Activated CD8-positive, alpha-beta memory T cell treated with anti-CD3 and anti-CD28 coated beads for 36 hours (primary cell): ENCODE data around the gene FBXL4. TPM values are rescaled to one million over a fixed set of nuclear protein-coding genes. Genes with fewer than 3 reads are reported as not detected.

Experiments used
- CTCF ChIA-PET: fragments of 350-600 bp; sonication (Branson Sonifier 250); formaldehyde crosslinking; loops from one replicate; lab custom pipeline; 2021; ENCODE audit warnings: antibody characterized with exemption; lab: Charles Lee
- POLR2A ChIA-PET: fragments of 350-600 bp; sonication (Branson Sonifier 250); formaldehyde crosslinking; loops from one replicate; lab custom pipeline; 2021; ENCODE audit warnings: antibody characterized with exemption; lab: Charles Lee
- total RNA-seq, 2 experiments: library from RNA; stranded (reverse); gene quantifications; one replicate each; pipeline ENCODE4 v1.2.3, GENCODE V29; 2021

Gene FBXL4
- 10 to 100 TPM; 13.4 to 15.0 TPM for total RNA-seq

GRCh38 chr6:98947411-98948292 is at the start of gene FBXL4:
Gene FBXL4, minus strand, starts transcription at chr6:98947946. Its CDS starts 20,958 bp downstream, at chr6:98926988.
- POLR2A ChIA-PET, result interaction anchor here (0.5 kb wide), 1 partner anchor 15 kb away, joined by 4 read pairs; no protein-coding TSS in a partner anchor
- CTCF ChIA-PET, result no interaction called here

GRCh38 chr6:98995116-98995515 is 47.4 kb upstream of the FBXL4 start:
- CTCF ChIA-PET, result no interaction called here
- POLR2A ChIA-PET, result no interaction called here

DNA sequence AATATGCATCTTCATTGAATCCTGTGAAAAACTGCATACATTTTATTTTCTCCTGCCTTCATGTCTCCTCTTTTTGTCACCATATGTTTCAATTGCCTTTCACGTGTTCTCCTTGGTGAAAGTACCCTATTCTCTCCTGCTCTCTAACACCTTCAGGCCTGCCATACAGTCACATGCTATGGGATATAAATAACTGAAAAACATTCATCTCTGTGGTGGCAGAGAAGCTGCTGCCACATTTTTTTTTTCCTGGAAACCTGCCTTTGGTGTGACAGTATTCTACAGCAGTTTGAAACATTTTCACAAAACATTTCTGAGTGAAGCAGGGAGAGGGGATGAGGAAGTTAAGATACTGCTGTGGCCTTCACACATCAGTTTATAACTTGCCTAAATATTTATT is 44.8 kb upstream of the FBXL4 start:
- POLR2A ChIA-PET, result no interaction called here

GRCh38 chr6:98986071-98986615 is 38.4 kb upstream of the FBXL4 start:
- ChIA-PET POLR2A (no interaction called here), CTCF (no interaction called here)

More for the DNA sequence above, 44.8 kb upstream of the FBXL4 start:
- CTCF ChIA-PET, result no interaction called here

- POLR2A ChIA-PET, result no interaction called here
- CTCF ChIA-PET, result no interaction called here
Observed at GRCh38 chr6:98985391-98985790, 37.6 kb upstream of the FBXL4 start.

DNA sequence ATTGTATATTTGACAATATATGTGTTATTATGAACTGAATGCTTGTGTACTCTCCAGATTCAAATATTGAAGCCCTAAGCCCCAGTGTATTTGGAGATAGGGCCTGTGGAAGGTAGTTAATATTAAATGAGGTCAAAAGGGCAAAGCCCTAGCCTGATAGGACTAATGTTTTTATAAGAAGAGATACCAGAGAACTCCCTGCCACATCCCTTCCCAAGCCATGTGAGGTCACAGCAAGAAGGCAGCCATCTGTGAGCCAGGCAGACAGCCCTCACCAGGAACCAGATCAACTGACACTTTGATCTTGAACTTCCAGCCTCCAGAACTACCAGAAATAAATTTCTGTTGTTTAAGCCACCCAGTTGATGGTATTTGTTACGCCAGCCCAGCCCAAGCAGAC is 36.4 kb upstream of the FBXL4 start:
- CTCF ChIA-PET, result no interaction called here
- POLR2A ChIA-PET, result no interaction called here

DNA sequence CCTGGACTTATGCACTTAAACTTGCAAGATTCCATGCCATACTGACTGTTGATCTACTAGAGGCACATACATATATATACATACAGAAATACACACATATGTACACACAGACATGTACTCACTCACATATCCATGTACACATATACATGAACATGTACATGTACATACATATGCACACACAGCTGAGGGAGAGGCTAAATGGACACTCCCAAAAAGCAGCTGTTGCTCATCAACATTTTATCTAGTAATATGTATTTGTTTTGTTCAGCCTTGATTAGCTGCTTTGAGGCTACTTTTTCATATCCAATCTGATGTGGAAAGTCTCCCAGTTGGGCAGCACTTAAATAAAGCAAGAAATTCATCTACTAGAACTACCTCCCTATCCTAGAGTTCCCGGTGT is 33.7 kb upstream of the FBXL4 start:
- POLR2A ChIA-PET, result no interaction called here
- CTCF ChIA-PET, result no interaction called here

- ChIA-PET POLR2A (no interaction called here), CTCF (no interaction called here)
Observed at GRCh38 chr6:98980819-98981218, 33.1 kb upstream of the FBXL4 start.

DNA sequence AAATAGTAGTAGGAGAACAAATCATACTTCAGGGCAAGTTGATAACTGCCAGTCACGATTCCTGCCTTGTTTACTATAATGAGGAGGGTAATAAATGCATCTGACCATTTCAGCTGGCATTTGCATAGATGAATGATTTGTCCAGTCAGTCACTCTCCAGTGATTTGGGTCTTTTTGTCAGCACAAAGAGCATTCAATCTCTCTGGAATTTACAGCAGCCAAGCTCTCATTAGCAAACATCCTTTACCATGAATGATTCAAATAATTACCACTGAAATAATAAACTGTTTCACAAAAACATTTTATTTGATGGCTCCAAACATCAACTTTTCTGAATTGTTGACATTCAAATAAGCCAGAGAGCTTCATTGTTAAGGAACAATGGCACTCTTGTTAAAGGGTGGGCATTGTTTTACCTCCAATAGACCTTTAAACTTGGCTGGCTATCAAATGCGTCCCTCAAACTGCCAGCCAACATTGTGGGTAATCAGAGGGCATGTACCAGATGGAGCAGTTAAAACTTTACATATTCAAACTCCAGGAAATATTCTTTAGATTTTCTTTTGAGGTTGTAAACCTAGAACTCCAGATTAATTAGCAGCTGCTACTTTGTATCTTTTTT is 30.0 kb upstream of the FBXL4 start:
- ChIA-PET POLR2A (no interaction called here), CTCF (no interaction called here)

DNA sequence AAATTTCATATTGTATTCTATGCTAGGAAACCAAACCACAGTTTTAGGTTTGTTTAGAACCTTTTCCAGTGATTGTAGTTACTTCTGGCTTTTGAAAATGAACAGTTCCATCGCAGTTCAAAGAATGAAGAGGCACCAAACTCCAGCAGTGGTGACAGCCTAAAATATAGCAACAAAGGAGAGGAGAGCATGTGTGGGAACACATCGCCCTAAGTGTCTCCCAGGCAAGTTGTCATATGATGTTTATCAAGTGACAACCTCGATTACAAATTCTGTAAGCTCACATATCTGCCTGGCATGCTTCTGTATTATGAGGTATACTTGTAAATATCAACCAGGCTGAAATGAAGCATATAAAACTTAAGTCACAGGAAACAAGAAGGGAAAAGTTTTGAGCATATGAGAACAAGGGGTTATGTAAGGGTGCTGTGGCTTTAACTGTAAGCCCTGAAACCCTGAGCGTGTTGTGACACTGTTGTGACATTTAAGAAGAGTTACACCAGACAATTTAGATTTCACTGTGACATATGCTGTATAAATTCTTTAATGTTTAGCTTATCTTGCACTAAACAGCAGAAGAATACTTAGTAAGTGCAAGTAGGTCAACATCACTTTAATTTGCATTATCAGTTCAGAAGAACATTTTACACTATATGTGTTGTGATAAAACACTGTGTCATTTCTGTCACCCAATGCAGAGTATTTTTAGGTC is 29.1 kb upstream of the FBXL4 start:
- ChIA-PET CTCF (no interaction called here), POLR2A (no interaction called here)

DNA sequence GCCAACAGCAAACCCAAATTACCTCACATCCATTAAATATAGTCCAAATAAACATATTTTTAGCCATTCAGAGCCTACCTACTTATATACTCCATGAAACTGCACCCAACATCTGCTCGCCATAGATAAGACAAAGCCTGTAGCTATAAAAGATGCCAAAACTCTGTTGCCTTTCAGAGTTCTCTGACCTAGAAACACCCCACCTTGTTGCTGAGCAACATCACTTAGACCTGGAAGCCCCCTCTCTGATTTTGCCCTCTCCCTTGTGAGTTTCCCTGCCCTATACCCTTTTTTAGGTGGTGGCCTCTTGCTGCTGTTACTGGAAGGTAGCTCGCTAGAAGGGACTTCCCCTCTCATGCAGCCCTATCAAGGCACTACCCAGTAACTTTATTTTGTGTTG is 27.7 kb upstream of the FBXL4 start:
- POLR2A ChIA-PET, result no interaction called here
- CTCF ChIA-PET, result no interaction called here

DNA sequence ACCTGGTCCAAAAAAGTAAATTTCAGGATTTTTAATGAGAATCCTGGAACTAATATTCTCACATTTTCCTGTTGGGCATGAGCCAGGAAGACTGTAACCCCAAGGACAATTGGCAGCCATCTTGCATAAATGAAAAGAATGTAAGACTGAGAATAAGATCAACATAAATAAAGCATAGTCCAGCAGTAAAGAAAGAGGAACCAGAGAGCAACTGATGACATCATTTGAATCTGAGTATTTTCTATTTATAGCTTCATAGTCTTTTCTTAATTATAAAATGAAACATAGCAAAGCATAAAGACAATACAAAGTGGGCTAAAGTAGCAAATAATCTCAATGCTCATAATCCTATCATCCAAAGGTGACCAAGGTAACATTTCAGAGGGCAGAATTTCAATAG is 26.6 kb upstream of the FBXL4 start:
- ChIA-PET POLR2A (no interaction called here), CTCF (no interaction called here)

DNA sequence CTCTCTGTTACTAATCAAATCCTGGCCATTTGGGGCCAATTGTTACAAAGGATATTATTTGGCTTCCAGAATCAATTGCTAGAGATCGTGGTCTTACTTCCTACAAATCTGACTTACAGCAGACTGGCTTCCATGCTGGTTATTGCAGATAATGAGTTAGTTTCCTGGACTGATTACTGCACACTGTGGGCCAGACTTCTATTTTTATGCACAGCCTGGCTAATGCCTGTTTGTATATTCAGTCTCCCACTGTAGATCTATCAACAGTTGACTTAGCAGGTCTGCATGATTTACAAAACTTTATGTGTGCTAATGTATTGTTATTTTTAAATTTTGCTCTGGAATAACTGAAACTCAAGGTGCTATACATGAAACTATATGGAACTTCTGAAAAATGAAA is 25.8 kb upstream of the FBXL4 start:
- ChIA-PET CTCF (no interaction called here), POLR2A (no interaction called here)

DNA sequence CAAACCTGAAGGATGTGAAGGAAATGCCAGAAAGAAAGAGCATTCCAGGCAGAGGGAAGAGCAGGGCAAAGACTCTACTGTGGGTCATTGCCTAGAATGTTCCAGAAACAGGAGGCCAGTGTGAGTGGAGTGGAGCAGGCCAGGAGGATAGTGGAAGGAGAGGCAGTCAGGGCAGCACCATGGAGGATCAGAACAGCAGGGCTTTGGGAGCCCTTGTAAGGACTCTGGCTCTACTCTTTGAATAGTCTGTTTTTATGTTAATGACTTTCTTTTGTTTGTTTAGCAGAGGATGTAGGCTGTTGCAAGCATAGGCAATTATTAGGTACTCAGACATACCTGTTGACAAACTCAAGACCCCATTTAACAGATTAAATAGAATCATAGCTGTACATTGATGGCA is 23.6 kb upstream of the FBXL4 start:
- CTCF ChIA-PET, result no interaction called here
- POLR2A ChIA-PET, result no interaction called here

- POLR2A ChIA-PET, result no interaction called here
Observed at GRCh38 chr6:98970469-98970868, 22.7 kb upstream of the FBXL4 start.

DNA sequence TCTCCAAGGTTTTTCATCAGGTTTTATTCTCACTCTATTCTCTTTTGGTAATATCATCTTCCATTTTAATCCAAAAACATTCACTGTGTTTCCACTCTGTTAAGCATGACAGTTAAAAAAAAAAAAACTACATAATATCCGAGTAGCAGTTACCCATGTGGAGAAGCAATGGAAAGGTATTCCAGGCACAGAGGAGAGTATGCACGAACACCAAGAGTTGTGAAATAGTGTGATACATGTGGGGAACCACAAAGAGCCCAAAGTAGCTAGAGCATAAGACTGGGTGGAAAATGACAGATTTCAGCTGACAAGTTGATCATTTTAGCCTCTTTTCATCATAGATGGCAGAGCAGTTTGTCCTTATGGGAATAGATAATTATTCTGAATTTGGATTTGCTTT is 19.9 kb upstream of the FBXL4 start:
- POLR2A ChIA-PET, result no interaction called here
- CTCF ChIA-PET, result no interaction called here

More at GRCh38 chr6:98970469-98970868, 22.7 kb upstream of the FBXL4 start:
- CTCF ChIA-PET, result no interaction called here

DNA sequence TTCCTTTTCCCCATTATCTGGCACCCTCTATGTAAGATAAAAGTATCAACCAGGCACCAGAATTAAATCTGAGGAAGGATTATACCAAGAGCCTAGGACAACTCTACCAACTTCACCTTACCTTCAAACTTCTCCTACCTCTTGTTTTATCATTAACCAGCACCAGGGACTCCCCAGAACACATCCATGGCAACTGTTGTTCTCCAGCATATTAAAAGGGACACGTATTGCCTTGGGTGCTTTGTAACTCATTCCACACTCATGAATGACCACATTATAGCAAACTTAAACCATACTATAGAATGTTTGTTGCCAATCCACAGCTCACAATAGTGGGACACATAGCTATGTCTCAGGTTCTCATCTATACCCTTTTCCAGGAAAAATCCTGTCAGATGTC is 11.9 kb upstream of the FBXL4 start:
- CTCF ChIA-PET, result no interaction called here
- POLR2A ChIA-PET, result no interaction called here

DNA sequence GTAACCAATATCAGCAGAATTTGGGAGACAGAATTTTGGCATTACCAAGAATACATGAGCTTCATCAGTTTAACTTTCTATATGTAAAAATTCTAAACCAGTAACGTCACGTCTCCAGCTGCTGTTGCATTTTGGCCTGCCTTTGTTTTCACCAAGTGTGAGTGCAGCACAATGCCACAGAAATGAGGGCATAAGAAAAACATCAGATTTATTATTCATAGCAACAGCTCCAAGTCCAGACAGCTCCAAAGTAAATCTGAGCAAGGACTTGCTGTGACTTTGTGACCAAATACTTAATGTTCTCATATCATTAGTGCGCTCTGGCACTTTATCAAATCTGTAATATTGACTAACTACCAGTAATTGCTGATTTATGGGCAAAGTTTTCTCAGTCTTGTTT is 11.0 kb upstream of the FBXL4 start:
- POLR2A ChIA-PET, result no interaction called here

DNA sequence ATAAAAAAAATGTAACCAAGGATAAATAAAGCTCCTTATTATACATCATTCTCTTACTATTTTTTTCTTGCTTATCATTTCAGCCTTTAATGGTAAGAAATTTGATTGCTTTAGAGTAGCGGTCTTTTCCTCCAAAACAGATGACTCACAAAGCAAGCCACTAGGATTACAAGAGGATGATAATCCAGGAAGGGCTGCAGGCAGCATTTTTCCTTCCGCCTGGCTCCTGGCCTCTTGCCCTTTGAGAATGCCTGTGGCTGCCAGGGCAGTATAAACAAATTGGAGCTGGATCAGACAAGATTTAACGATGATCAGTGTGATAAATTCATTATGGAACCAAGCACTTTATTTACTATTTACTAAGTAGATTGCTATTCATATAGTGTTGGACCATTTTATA is 9.7 kb upstream of the FBXL4 start:
- POLR2A ChIA-PET, result no interaction called here
- CTCF ChIA-PET, result no interaction called here

More for the DNA sequence above, 11.0 kb upstream of the FBXL4 start:
- CTCF ChIA-PET, result no interaction called here

- POLR2A ChIA-PET, result no interaction called here
- CTCF ChIA-PET, result no interaction called here
Observed at GRCh38 chr6:98949589-98949988, 1.8 kb upstream of the FBXL4 start.
